ENCODE data around the gene GPR3. TPM values are rescaled to one million over a fixed set of nuclear protein-coding genes. Genes with fewer than 3 reads are reported as not detected.

GPR3 gene
- total and polyA plus RNA-seq, 10 of the 15 experiments (the other 5 are each of a cell fraction or from before 2014, with no cell fraction given): 0.33 to 1.4 (median 0.63) TPM; not detected in 3

DNA sequence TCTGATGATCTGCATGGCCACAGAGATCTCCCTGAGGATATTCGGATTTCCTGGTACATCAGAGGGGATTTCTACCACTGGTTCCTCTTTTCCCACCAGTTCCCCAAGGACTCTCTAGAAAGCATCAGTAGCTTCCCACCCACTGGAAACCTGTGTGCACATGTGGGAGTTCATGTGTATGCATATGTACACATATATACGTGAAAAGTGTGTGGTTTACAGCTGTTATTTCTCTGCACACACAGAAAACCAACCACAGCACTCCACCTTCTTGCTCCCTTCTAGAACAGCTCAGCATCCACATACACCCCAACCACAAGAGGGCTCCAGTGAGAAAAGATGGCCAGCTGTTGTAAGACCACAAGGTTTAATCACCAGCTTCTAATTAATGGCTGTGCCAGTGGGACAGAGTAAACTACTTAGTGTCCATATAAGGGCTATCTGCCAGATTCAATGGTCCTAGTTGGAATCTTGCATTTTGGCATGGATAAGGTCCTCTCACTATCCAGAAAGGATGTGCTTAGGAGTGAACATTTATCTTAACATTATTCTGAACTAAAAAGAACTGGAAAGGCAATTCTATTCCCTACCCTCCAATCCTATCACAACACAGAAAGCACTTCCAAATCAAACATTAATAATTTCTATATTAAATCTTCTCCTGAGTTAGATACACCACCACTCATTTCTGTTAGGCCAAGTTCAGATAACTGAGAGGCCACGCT is 24.1 kb downstream of the GPR3 start (continued):
- TF ChIP-seq HDGF (IDR thresholded peaks at IDR 0.05) (no peak), GATAD2B (conservative IDR thresholded peaks at IDR 0.05; ENCODE audit: low read depth) (peak; percentile 37; the same call in 1 of the 2 replicates), SREBF1 (IDR thresholded peaks at IDR 0.05; ENCODE audit: low read length) (no peak), BACH1 (IDR thresholded peaks at IDR 0.05; ENCODE audit: borderline replicate concordance) (no peak), RFX5 (IDR thresholded peaks at IDR 0.05; ENCODE audit: low read depth, low read length) (no peak), TCF12 (IDR thresholded peaks at IDR 0.05; ENCODE audit: low read depth, low read length) (peak; percentile 91; the same call in 1 of the 2 replicates), POLR2AphosphoS2 (IDR thresholded peaks at IDR 0.05; ENCODE audit: low read depth, low read length) (no peak), ESRRA (IDR thresholded peaks at IDR 0.05; ENCODE audit: low read length) (no peak), ZBED1 (IDR thresholded peaks at IDR 0.05; ENCODE audit: borderline replicate concordance) (no peak), HDAC2 (IDR thresholded peaks at IDR 0.05) (no peak), HCFC1 (IDR thresholded peaks at IDR 0.05; ENCODE audit: low read length) (no peak), IKZF1 (conservative IDR thresholded peaks at IDR 0.05) (peak; percentile 83), FOXK2 (IDR thresholded peaks at IDR 0.05) (no peak), ZNF207 (IDR thresholded peaks at IDR 0.05; ENCODE audit: borderline replicate concordance) (no peak), RAD51 (IDR thresholded peaks at IDR 0.05) (no peak), SMARCA5 (IDR thresholded peaks at IDR 0.05) (no peak; the same call in 1 of the 2 replicates), MXI1 (IDR thresholded peaks at IDR 0.05; ENCODE audit: low read depth, low read length) (no peak; the same call in 1 of the 2 replicates), MEF2B (IDR thresholded peaks at IDR 0.05; ENCODE audit: partially characterized antibody, poor library complexity, severe bottlenecking) (peak; percentile 90)
- TF ChIP-seq, protein P1, sequence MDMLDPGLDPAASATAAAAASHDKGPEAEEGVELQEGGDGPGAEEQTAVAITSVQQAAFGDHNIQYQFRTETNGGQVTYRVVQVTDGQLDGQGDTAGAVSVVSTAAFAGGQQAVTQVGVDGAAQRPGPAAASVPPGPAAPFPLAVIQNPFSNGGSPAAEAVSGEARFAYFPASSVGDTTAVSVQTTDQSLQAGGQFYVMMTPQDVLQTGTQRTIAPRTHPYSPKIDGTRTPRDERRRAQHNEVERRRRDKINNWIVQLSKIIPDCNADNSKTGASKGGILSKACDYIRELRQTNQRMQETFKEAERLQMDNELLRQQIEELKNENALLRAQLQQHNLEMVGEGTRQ (IDR thresholded peaks at IDR 0.05; ENCODE audit: borderline replicate concordance, low read depth, low read length): no peak
- TF ChIP-seq, protein P2, sequence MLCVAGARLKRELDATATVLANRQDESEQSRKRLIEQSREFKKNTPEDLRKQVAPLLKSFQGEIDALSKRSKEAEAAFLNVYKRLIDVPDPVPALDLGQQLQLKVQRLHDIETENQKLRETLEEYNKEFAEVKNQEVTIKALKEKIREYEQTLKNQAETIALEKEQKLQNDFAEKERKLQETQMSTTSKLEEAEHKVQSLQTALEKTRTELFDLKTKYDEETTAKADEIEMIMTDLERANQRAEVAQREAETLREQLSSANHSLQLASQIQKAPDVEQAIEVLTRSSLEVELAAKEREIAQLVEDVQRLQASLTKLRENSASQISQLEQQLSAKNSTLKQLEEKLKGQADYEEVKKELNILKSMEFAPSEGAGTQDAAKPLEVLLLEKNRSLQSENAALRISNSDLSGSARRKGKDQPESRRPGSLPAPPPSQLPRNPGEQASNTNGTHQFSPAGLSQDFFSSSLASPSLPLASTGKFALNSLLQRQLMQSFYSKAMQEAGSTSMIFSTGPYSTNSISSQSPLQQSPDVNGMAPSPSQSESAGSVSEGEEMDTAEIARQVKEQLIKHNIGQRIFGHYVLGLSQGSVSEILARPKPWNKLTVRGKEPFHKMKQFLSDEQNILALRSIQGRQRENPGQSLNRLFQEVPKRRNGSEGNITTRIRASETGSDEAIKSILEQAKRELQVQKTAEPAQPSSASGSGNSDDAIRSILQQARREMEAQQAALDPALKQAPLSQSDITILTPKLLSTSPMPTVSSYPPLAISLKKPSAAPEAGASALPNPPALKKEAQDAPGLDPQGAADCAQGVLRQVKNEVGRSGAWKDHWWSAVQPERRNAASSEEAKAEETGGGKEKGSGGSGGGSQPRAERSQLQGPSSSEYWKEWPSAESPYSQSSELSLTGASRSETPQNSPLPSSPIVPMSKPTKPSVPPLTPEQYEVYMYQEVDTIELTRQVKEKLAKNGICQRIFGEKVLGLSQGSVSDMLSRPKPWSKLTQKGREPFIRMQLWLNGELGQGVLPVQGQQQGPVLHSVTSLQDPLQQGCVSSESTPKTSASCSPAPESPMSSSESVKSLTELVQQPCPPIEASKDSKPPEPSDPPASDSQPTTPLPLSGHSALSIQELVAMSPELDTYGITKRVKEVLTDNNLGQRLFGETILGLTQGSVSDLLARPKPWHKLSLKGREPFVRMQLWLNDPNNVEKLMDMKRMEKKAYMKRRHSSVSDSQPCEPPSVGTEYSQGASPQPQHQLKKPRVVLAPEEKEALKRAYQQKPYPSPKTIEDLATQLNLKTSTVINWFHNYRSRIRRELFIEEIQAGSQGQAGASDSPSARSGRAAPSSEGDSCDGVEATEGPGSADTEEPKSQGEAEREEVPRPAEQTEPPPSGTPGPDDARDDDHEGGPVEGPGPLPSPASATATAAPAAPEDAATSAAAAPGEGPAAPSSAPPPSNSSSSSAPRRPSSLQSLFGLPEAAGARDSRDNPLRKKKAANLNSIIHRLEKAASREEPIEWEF (IDR thresholded peaks at IDR 0.05; ENCODE audit: insufficient replicate concordance, low read depth, low read length): peak; percentile 34
- TF ChIP-seq, protein P3, sequence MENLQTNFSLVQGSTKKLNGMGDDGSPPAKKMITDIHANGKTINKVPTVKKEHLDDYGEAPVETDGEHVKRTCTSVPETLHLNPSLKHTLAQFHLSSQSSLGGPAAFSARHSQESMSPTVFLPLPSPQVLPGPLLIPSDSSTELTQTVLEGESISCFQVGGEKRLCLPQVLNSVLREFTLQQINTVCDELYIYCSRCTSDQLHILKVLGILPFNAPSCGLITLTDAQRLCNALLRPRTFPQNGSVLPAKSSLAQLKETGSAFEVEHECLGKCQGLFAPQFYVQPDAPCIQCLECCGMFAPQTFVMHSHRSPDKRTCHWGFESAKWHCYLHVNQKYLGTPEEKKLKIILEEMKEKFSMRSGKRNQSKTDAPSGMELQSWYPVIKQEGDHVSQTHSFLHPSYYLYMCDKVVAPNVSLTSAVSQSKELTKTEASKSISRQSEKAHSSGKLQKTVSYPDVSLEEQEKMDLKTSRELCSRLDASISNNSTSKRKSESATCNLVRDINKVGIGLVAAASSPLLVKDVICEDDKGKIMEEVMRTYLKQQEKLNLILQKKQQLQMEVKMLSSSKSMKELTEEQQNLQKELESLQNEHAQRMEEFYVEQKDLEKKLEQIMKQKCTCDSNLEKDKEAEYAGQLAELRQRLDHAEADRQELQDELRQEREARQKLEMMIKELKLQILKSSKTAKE (IDR thresholded peaks at IDR 0.05; ENCODE audit: low read depth, poor library complexity, severe bottlenecking): no peak
- TF ChIP-seq, protein P4, sequence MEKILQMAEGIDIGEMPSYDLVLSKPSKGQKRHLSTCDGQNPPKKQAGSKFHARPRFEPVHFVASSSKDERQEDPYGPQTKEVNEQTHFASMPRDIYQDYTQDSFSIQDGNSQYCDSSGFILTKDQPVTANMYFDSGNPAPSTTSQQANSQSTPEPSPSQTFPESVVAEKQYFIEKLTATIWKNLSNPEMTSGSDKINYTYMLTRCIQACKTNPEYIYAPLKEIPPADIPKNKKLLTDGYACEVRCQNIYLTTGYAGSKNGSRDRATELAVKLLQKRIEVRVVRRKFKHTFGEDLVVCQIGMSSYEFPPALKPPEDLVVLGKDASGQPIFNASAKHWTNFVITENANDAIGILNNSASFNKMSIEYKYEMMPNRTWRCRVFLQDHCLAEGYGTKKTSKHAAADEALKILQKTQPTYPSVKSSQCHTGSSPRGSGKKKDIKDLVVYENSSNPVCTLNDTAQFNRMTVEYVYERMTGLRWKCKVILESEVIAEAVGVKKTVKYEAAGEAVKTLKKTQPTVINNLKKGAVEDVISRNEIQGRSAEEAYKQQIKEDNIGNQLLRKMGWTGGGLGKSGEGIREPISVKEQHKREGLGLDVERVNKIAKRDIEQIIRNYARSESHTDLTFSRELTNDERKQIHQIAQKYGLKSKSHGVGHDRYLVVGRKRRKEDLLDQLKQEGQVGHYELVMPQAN (conservative IDR thresholded peaks at IDR 0.05): no peak
